SK-N-SH (cell line): ENCODE data around the gene SLCO2B1. TPM values are rescaled to one million over a fixed set of nuclear protein-coding genes. Genes with fewer than 3 reads are reported as not detected.

Experiments
- CTCF ChIA-PET: fragments of 300-600, 350-600 bp; formaldehyde crosslinking; extraction: SDS; loops from one replicate; lab custom pipeline; 2021; lab: Yijun Ruan, JAX
- POLR2A ChIA-PET: fragments of 350-600 bp; sonication (Branson Sonifier 250); formaldehyde crosslinking; extraction: SDS; loops from one replicate; lab custom pipeline; 2020; ENCODE audit warnings: antibody characterized with exemption, inconsistent platforms; lab: Yijun Ruan, JAX
- DNase-seq: peaks from one replicate; pipeline ENCODE4 v3.0.0; 2012
- H2AFZ ChIP-seq: fragments of 200-600 bp; sonication (generic); 2 replicates; pipeline ENCODE4 v1.8.1; 2016; ENCODE audit warnings: antibody characterized with exemption, mild to moderate bottlenecking, low read depth
- H3F3A ChIP-seq: fragments of 200-600 bp; sonication (generic); replicated peaks from 2 replicates; pipeline ENCODE3; 2016; ENCODE audit warnings: antibody characterized with exemption, mild to moderate bottlenecking; ENCODE audit not compliant: insufficient read depth
- H3K27ac ChIP-seq, 2 experiments: fragments of 200-500 bp in 1 of 2; fragments of 200-600 bp in 1 of 2; sonication (Bioruptor generic) in 1 of 2; sonication (generic), shearing (Covaris generic) in 1 of 2; 2 replicates each; pipeline versions ENCODE4 v1.5.1 to v1.6.1; 2014 to 2016; ENCODE audit warnings: low read depth in 2 of 2, inconsistent platforms in 1 of 2, low read length in 1 of 2, mild to moderate bottlenecking in 1 of 2, mixed read lengths in 1 of 2
- H3K27me3 ChIP-seq: fragments of 200-600 bp; sonication (generic), shearing (Covaris generic); 2 replicates; pipeline ENCODE4 v1.6.1; 2016; ENCODE audit warnings: mixed run types; ENCODE audit not compliant: insufficient read depth
- H3K36me3 ChIP-seq, 2 experiments: fragments of 200-500 bp in 1 of 2; fragments of 200-600 bp in 1 of 2; sonication (Bioruptor generic) in 1 of 2; sonication (generic) in 1 of 2; replicated peaks in 1 of 2; 2 replicates each; pipeline versions ENCODE3 to v1.5.1; 2014 to 2016; ENCODE audit warnings: low read length in 1 of 2, mild to moderate bottlenecking in 1 of 2; ENCODE audit not compliant: insufficient read depth in 2 of 2, control insufficient read depth in 1 of 2
- H3K4me1 ChIP-seq, 2 experiments: fragments of 200-500 bp in 1 of 2; fragments of 200-600 bp in 1 of 2; sonication (Bioruptor generic) in 1 of 2; sonication (generic), shearing (Covaris generic) in 1 of 2; 2 replicates each; pipeline versions ENCODE4 v1.5.1 to v1.6.1; 2014 to 2016; ENCODE audit warnings: low read depth in 1 of 2, low read length in 1 of 2, mixed run types in 1 of 2; ENCODE audit not compliant: insufficient read depth in 2 of 2, control insufficient read depth in 1 of 2
- H3K4me2 ChIP-seq: fragments of 200-600 bp; sonication (generic), shearing (Covaris generic); 2 replicates; pipeline ENCODE4 v1.6.1; 2017; ENCODE audit warnings: mixed run types
- H3K4me3 ChIP-seq, 2 experiments: fragments of 200-500 bp in 1 of 2; fragments of 200-600 bp in 1 of 2; sonication (Bioruptor generic) in 1 of 2; sonication (generic), shearing (Covaris generic) in 1 of 2; 2 replicates each; pipeline versions ENCODE4 v1.5.1 to v1.8.1; 2014 to 2016; ENCODE audit warnings: low read depth in 2 of 2, inconsistent platforms in 1 of 2, low read length in 1 of 2, mild to moderate bottlenecking in 1 of 2, mixed read lengths in 1 of 2, moderate library complexity in 1 of 2
- H3K79me2 ChIP-seq: fragments of 200-600 bp; sonication (generic); 2 replicates; pipeline ENCODE4 v1.8.1; 2017; ENCODE audit warnings: mild to moderate bottlenecking; ENCODE audit not compliant: insufficient read depth
- H3K9ac ChIP-seq: fragments of 200-600 bp; sonication (generic); 2 replicates; pipeline ENCODE4 v1.6.1; 2017; ENCODE audit warnings: mixed run types
- H3K9me2 ChIP-seq: fragments of 200-600 bp; sonication (generic); 2 replicates; pipeline ENCODE4 v1.6.1; 2017; ENCODE audit warnings: mixed run types
- H3K9me3 ChIP-seq: fragments of 200-600 bp; sonication (generic); 2 replicates; pipeline ENCODE4 v1.6.1; 2017; ENCODE audit warnings: mixed run types, mild to moderate bottlenecking, moderate library complexity
- H4K20me1 ChIP-seq: fragments of 200-600 bp; sonication (generic); 2 replicates; pipeline ENCODE4 v1.6.1; 2017; ENCODE audit warnings: mild to moderate bottlenecking, mixed run types; ENCODE audit not compliant: insufficient read depth
- CHD2 ChIP-seq: fragments of 150-350 bp; IDR thresholded peaks from 2 replicates; pipeline ENCODE4 v1.6.1; 2018; ENCODE audit warnings: low read length; ENCODE audit not compliant: partially characterized antibody
- ELF1 ChIP-seq: IDR thresholded peaks from 2 replicates; pipeline ENCODE4 v1.4.0; 2012
- EP300 ChIP-seq, 2 experiments: IDR thresholded peaks; 2 replicates each; pipeline versions ENCODE4 v1.4.0 to v1.6.1; 2012; ENCODE audit warnings: borderline replicate concordance in 1 of 2, low read depth in 1 of 2, low read length in 1 of 2
- FOXM1 ChIP-seq: IDR thresholded peaks from 2 replicates; pipeline ENCODE4 v1.4.0; 2012; ENCODE audit warnings: low read depth, mild to moderate bottlenecking
- GABPA ChIP-seq: IDR thresholded peaks from 2 replicates; pipeline ENCODE4 v1.4.0; 2012; ENCODE audit warnings: low read depth, mild to moderate bottlenecking
- GATA2 ChIP-seq: sonication (generic); formaldehyde crosslinking; IDR thresholded peaks from 2 replicates; pipeline ENCODE4 v1.5.0; 2020; ENCODE audit warnings: mild to moderate bottlenecking, missing genetic modification reagents
- MAX ChIP-seq: IDR thresholded peaks from 2 replicates; pipeline ENCODE4 v1.4.0; 2012; ENCODE audit warnings: low read depth
- MXI1 ChIP-seq: IDR thresholded peaks from 2 replicates; pipeline ENCODE4 v1.6.1; 2012; ENCODE audit warnings: mild to moderate bottlenecking, low read depth, low read length, improper control_type of control experiment
- NFIC ChIP-seq: IDR thresholded peaks from 2 replicates; pipeline ENCODE4 v1.4.0; 2012; ENCODE audit warnings: borderline replicate concordance
- NRF1 ChIP-seq: IDR thresholded peaks from 2 replicates; pipeline ENCODE4 v1.6.1; 2012; ENCODE audit warnings: low read depth, mild to moderate bottlenecking, low read length
- POLR2AphosphoS5 ChIP-seq: IDR thresholded peaks from 2 replicates; pipeline ENCODE4 v1.6.1; 2012; ENCODE audit warnings: low read depth, low read length
- RCOR1 ChIP-seq: fragments of 150-350 bp; IDR thresholded peaks from 2 replicates; pipeline ENCODE4 v1.6.1; 2017; ENCODE audit warnings: antibody characterized with exemption, low read length
- REST ChIP-seq: IDR thresholded peaks from 2 replicates; pipeline ENCODE4 v1.6.1; 2012; ENCODE audit warnings: mild to moderate bottlenecking, low read depth, low read length, moderate library complexity
- TAF1 ChIP-seq: IDR thresholded peaks from 2 replicates; pipeline ENCODE4 v1.6.1; 2012; ENCODE audit warnings: low read depth, mild to moderate bottlenecking, low read length, moderate library complexity, borderline replicate concordance
- TCF12 ChIP-seq: IDR thresholded peaks from 2 replicates; pipeline ENCODE4 v1.4.0; 2012
- WGBS: methylation state at CpG from one replicate; pipeline ENCODE4 v1.1.6; 2017; ENCODE audit warnings: low lambda C conversion rate; 5-methylcytosine and 5-hydroxymethylcytosine counted together
- polyA plus RNA-seq, 3 experiments: library from polyadenylated mRNA; depleted of rRNA; stranded (reverse); fragments of >200 nt; gene quantifications; 2 replicates each; pipeline ENCODE4 v1.2.3, GENCODE V29; 2012
- TF ChIP-seq, protein P1 (sequence below): IDR thresholded peaks from 2 replicates; pipeline ENCODE4; 2012
- TF ChIP-seq, protein P2 (sequence below): IDR thresholded peaks from 2 replicates; pipeline ENCODE4 v1.4.0; 2012; ENCODE audit warnings: low read depth, borderline replicate concordance

SLCO2B1 gene
- polyA plus RNA-seq, 1 of the 3 experiments (the other 2 are of a cell fraction), result 0.18 TPM

GRCh38 chr11:75200531-75200930, 49.6 kb downstream of the SLCO2B1 start:
- WGBS, result 39% methylated on average over 2 of the region's 2 CpGs
- H3K9ac ChIP-seq, result no peak overlapping the region

DNA sequence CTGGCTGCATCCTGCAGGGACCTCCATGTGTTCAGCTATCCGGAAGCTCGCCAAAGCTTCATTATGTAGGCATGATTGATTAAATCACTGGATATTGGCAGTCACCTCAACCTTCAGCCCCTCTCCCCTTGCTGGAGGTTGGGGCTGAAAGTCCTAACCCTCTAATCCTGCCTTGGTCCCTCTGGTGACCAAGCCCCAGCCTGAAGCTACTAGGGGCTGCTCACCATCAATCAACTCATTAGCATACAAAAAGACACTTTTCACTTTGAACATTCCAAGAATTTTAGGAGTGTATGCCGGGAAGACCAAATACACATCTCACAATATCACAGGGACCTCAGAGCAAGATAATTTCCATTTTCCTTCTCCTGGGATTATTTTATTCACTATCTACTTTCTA, 50.9 kb downstream of the SLCO2B1 start:
- H3K9ac ChIP-seq, result no peak overlapping the region
- POLR2A ChIA-PET, result no interaction called here
- no peaks in the 10 kb centered on the region for H3K9me2 ChIP-seq
- H3F3A ChIP-seq, result no peaks in the 10 kb centered on the region
- no peaks in the 10 kb centered on the region for H3K36me3 ChIP-seq
- H3K79me2 ChIP-seq, result no peaks in the 10 kb centered on the region
- no peaks in the 10 kb centered on the region; a peak in 1 of 4 replicates for H3K4me1 ChIP-seq
- H3K27ac ChIP-seq, result no peak overlapping the region
- no peak for DNase-seq
- H4K20me1 ChIP-seq, result no peaks in the 10 kb centered on the region
- no peaks in the 10 kb centered on the region for H3K9me3 ChIP-seq
- no peak overlapping the region for H2AFZ ChIP-seq
- no peak overlapping the region for H3K4me3 ChIP-seq
- WGBS, result 79% methylated on average over 3 of the region's 3 CpGs
- H3K4me2 ChIP-seq, result no peak overlapping the region
- no peaks in the 10 kb centered on the region for H3K27me3 ChIP-seq
- CTCF ChIA-PET, result interaction anchor here (1.0 to 15.4 kb wide), 5 partner anchors 40 to 272 kb away, joined by 3 to 630 read pairs (median 4); partner anchors contain the start of genes SLCO2B1 and TPBGL
- TF ChIP-seq MAX, result no peak
- no peak for TF ChIP-seq FOXM1
- no peak for TF ChIP-seq CHD2
- no peak for TF ChIP-seq TCF12
- no peak for TF ChIP-seq POLR2AphosphoS5
- no peak for TF ChIP-seq MXI1
- TF ChIP-seq NFIC, result no peak
- TF ChIP-seq TAF1, result no peak
- no peak for TF ChIP-seq ELF1
- TF ChIP-seq, protein P1, sequence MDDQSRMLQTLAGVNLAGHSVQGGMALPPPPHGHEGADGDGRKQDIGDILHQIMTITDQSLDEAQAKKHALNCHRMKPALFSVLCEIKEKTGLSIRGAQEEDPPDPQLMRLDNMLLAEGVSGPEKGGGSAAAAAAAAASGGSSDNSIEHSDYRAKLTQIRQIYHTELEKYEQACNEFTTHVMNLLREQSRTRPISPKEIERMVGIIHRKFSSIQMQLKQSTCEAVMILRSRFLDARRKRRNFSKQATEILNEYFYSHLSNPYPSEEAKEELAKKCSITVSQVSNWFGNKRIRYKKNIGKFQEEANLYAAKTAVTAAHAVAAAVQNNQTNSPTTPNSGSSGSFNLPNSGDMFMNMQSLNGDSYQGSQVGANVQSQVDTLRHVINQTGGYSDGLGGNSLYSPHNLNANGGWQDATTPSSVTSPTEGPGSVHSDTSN, result no peak
- TF ChIP-seq NRF1, result no peak
- TF ChIP-seq GABPA, result no peak
- no peak for TF ChIP-seq EP300 (IDR thresholded peaks at IDR 0.05; ENCODE audit: borderline replicate concordance in 1 of 2, low read depth in 1 of 2, low read length in 1 of 2)
- no peak for TF ChIP-seq GATA2 (CRISPR knock-in tag)

More at GRCh38 chr11:75200531-75200930, 49.6 kb downstream of the SLCO2B1 start:
- Histone ChIP-seq H3K4me1 (peaks cover 0 to 6% of the 10 kb centered on the region in 2 experiments; a peak in 1 of 4 replicates), H3F3A (no peaks in the 10 kb centered on the region), H3K9me2 (no peaks in the 10 kb centered on the region), H3K4me3 (no peak overlapping the region), H3K9me3 (no peaks in the 10 kb centered on the region), H4K20me1 (no peaks in the 10 kb centered on the region), H3K4me2 (no peak overlapping the region), H3K27ac (no peak overlapping the region), H3K79me2 (no peaks in the 10 kb centered on the region), H3K36me3 (no peaks in the 10 kb centered on the region), H3K27me3 (no peaks in the 10 kb centered on the region), H2AFZ (no peak overlapping the region)
- no peak for DNase-seq
- POLR2A ChIA-PET, result no interaction called here
- CTCF ChIA-PET, result interaction anchor here (2.2 to 15.4 kb wide), 4 partner anchors 41 to 54 kb away, joined by 6 to 630 read pairs (median 14); partner anchors contain the start of genes SLCO2B1 and TPBGL
- TF ChIP-seq REST (no peak), MXI1 (no peak), RCOR1 (no peak), EP300 (IDR thresholded peaks at IDR 0.05; ENCODE audit: borderline replicate concordance in 1 of 2, low read depth in 1 of 2, low read length in 1 of 2) (no peak)
- TF ChIP-seq, protein P2, sequence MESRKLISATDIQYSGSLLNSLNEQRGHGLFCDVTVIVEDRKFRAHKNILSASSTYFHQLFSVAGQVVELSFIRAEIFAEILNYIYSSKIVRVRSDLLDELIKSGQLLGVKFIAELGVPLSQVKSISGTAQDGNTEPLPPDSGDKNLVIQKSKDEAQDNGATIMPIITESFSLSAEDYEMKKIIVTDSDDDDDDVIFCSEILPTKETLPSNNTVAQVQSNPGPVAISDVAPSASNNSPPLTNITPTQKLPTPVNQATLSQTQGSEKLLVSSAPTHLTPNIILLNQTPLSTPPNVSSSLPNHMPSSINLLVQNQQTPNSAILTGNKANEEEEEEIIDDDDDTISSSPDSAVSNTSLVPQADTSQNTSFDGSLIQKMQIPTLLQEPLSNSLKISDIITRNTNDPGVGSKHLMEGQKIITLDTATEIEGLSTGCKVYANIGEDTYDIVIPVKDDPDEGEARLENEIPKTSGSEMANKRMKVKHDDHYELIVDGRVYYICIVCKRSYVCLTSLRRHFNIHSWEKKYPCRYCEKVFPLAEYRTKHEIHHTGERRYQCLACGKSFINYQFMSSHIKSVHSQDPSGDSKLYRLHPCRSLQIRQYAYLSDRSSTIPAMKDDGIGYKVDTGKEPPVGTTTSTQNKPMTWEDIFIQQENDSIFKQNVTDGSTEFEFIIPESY, result no peak
